HCT116 (cell line): ENCODE results near the gene CYTH2. TPM values are rescaled to one million over a fixed set of nuclear protein-coding genes. Genes with fewer than 3 reads are reported as not detected.
A peak's percentile ranks its signal among the peaks of the same experiment; 100 is the strongest.

Experiments
- ATAC-seq: fragments of 200-7000 bp; cut with Tn5 transposase; 2 replicates; pipeline ENCODE4 v1.9.1; 2020; ENCODE audit warnings: mild to moderate bottlenecking, moderate library complexity
- BruUV-seq: library from RNA; stranded (reverse); fragments of 400-500 nt; replicated peaks from 2 replicates; lab custom pipeline; 2021; lab: Mats Ljungman, UMichigan
- CTCF ChIA-PET: fragments of 300-600 bp; sonication (Branson Sonifier 250); formaldehyde crosslinking; loops from one replicate; lab custom pipeline; 2021; ENCODE audit warnings: antibody characterized with exemption; lab: Charles Lee
- POLR2A ChIA-PET: fragments of 300-600, 350-600 bp; sonication (Branson Sonifier 250); formaldehyde crosslinking; loops from one replicate; lab custom pipeline; 2021; ENCODE audit warnings: antibody characterized with exemption; lab: Charles Lee
- RAD21 ChIA-PET, 2 experiments: fragments of 300-600 bp; sonication (Branson Sonifier 250); formaldehyde crosslinking; loops; one replicate each; lab custom pipeline; 2023; ENCODE audit warnings: low total read pairs in 2 of 2; ENCODE audit not compliant: uncharacterized antibody in 2 of 2, unreplicated experiment in 2 of 2, low non-redundant PET in 1 of 2; lab: Charles Lee
- DNase-seq: peaks from one replicate; pipeline ENCODE4 v3.0.0-alpha.2; 2010; ENCODE audit warnings: low read depth, low spot score
- H2AFZ ChIP-seq: fragments of 200-600 bp; shearing (Covaris generic), sonication (generic); 2 replicates; pipeline ENCODE4 v1.6.1; 2017; ENCODE audit warnings: low read depth, mixed run types, mixed read lengths, antibody characterized with exemption, low read length; ENCODE audit not compliant: poor library complexity, severe bottlenecking
- H3K27ac ChIP-seq: 2 replicates; pipeline ENCODE4 v1.5.1; 2012; ENCODE audit warnings: low read depth, low read length
- H3K27me3 ChIP-seq: fragments of 200-600 bp; sonication (generic); 2 replicates; pipeline ENCODE4 v1.6.1; 2016; ENCODE audit warnings: mixed run types, low read length, mixed read lengths; ENCODE audit not compliant: insufficient read depth
- H3K36me3 ChIP-seq, 2 experiments: fragments of 200-500 bp in 1 of 2; fragments of 200-600 bp in 1 of 2; sonication (Bioruptor generic) in 1 of 2; sonication (generic) in 1 of 2; 2 replicates each; pipeline versions ENCODE4 v1.5.1 to v1.6.1; 2014 to 2016; ENCODE audit warnings: low read length in 2 of 2, inconsistent platforms in 1 of 2, mixed read lengths in 1 of 2, mixed run types in 1 of 2; ENCODE audit not compliant: insufficient read depth in 2 of 2, control insufficient read depth in 1 of 2
- H3K4me1 ChIP-seq, 2 experiments: fragments of 200-600 bp in 1 of 2; sonication (generic) in 1 of 2; 2 replicates each; pipeline versions ENCODE4 v1.5.1 to v1.6.1; 2012 to 2017; ENCODE audit warnings: low read length in 2 of 2, inconsistent platforms in 1 of 2, mild to moderate bottlenecking in 1 of 2, mixed read lengths in 1 of 2, mixed run types in 1 of 2, moderate library complexity in 1 of 2; ENCODE audit not compliant: insufficient read depth in 2 of 2, control insufficient read depth in 1 of 2
- H3K4me2 ChIP-seq: fragments of 200-600 bp; sonication (generic); 2 replicates; pipeline ENCODE4 v1.6.1; 2017; ENCODE audit warnings: mixed run types, low read length, mixed read lengths
- H3K4me3 ChIP-seq, 2 experiments: fragments of 200-600 bp in 1 of 2; sonication (generic) in 1 of 2; replicated peaks in 1 of 2; 2 replicates each; pipeline ENCODE4 v1.5.1; 2011 to 2016; ENCODE audit warnings: low read length in 2 of 2, control low read depth in 1 of 2, low read depth in 1 of 2, mild to moderate bottlenecking in 1 of 2, mixed read lengths in 1 of 2, mixed run types in 1 of 2
- H3K79me2 ChIP-seq: fragments of 200-600 bp; sonication (generic); 2 replicates; pipeline ENCODE4 v1.6.1; 2017; ENCODE audit warnings: mild to moderate bottlenecking, mixed run types, low read length, moderate library complexity, mixed read lengths; ENCODE audit not compliant: insufficient read depth
- H3K9ac ChIP-seq: fragments of 200-600 bp; sonication (generic); 2 replicates; pipeline ENCODE4 v1.6.1; 2016; ENCODE audit warnings: low read length, mixed read lengths
- H3K9me2 ChIP-seq: fragments of 200-600 bp; sonication (generic), shearing (Covaris generic); 2 replicates; pipeline ENCODE4 v1.6.1; 2017; ENCODE audit warnings: mixed run types, mild to moderate bottlenecking, moderate library complexity; ENCODE audit not compliant: insufficient read depth
- H3K9me3 ChIP-seq, 2 experiments: fragments of 200-500 bp in 1 of 2; fragments of 200-600 bp in 1 of 2; sonication (Bioruptor generic) in 1 of 2; sonication (generic) in 1 of 2; 2 replicates each; pipeline ENCODE4 v1.6.1; 2014 to 2017; ENCODE audit warnings: low read length in 2 of 2, mixed read lengths in 2 of 2, inconsistent platforms in 1 of 2, low read depth in 1 of 2, mild to moderate bottlenecking in 1 of 2, mixed run types in 1 of 2, moderate library complexity in 1 of 2; ENCODE audit not compliant: control insufficient read depth in 1 of 2, insufficient read depth in 1 of 2
- H4K20me1 ChIP-seq: fragments of 200-600 bp; sonication (generic), shearing (Covaris generic); 2 replicates; pipeline ENCODE4 v1.6.1; 2017; ENCODE audit warnings: mixed run types, mild to moderate bottlenecking, moderate library complexity; ENCODE audit not compliant: insufficient read depth
- CEBPB ChIP-seq: IDR thresholded peaks from 2 replicates; pipeline ENCODE4 v1.6.1; 2012; ENCODE audit warnings: low read depth
- CTCF ChIP-seq, 3 experiments: fragments of 200-600 bp in 1 of 3; sonication (generic) in 1 of 3; IDR thresholded peaks in 2 of 3; conservative IDR thresholded peaks in 1 of 3; 2 replicates each; pipeline ENCODE4 v1.5.1; 2012 to 2017; ENCODE audit warnings: low read depth in 2 of 3, low read length in 2 of 3, antibody characterized with exemption in 1 of 3, borderline replicate concordance in 1 of 3, control low read depth in 1 of 3, mild to moderate bottlenecking in 1 of 3, mixed read lengths in 1 of 3, mixed run types in 1 of 3, moderate library complexity in 1 of 3; ENCODE audit not compliant: insufficient read depth in 1 of 3
- EGR1 ChIP-seq: IDR thresholded peaks from 2 replicates; pipeline ENCODE4 v1.6.1; 2012; ENCODE audit warnings: low read depth
- ELF1 ChIP-seq: IDR thresholded peaks from 2 replicates; pipeline ENCODE4 v1.6.1; 2012; ENCODE audit warnings: low read depth, borderline replicate concordance
- EZH2 ChIP-seq: fragments of 200-600 bp; sonication (generic); IDR thresholded peaks from 2 replicates; pipeline ENCODE4 v1.6.1; 2017; ENCODE audit warnings: antibody characterized with exemption, mixed run types
- EZH2phosphoT487 ChIP-seq: fragments of 200-600 bp; IDR thresholded peaks from 2 replicates; pipeline ENCODE4 v1.6.1; 2018; ENCODE audit warnings: antibody characterized with exemption, borderline replicate concordance
- FOSL1 ChIP-seq: IDR thresholded peaks from 2 replicates; pipeline ENCODE4 v1.6.1; 2012; ENCODE audit warnings: low read depth
- POLR2AphosphoS5 ChIP-seq: IDR thresholded peaks from 2 replicates; pipeline ENCODE4 v1.6.1; 2011; ENCODE audit warnings: mild to moderate bottlenecking, low read depth, low read length, moderate library complexity
- REST ChIP-seq: IDR thresholded peaks from 2 replicates; pipeline ENCODE4 v1.6.1; 2012; ENCODE audit warnings: low read depth
- SRF ChIP-seq: IDR thresholded peaks from 2 replicates; pipeline ENCODE4 v1.6.1; 2012; ENCODE audit warnings: low read depth
- TCF7L2 ChIP-seq: IDR thresholded peaks from 2 replicates; pipeline ENCODE4 v1.7.0; 2011; ENCODE audit warnings: borderline replicate concordance, inconsistent platforms; ENCODE audit not compliant: insufficient read depth, insufficient read length; ENCODE audit errors: extremely low read depth
- intact Hi-C: fragments of 100-400 bp; cut with micrococcal nuclease; formaldehyde crosslinking; loops from 2 replicates; pipeline ENCODE4 v1.10.0; 2022
- total RNA-seq: library from RNA; stranded (reverse); gene quantifications from one replicate; pipeline ENCODE4 v1.2.1, GENCODE V29; 2021; ENCODE audit not compliant: unreplicated experiment

The CYTH2 gene
- total RNA-seq, 1 experiment from 2014 or later: 75.3 TPM

- peak; percentile 26 for ATAC-seq
- Histone ChIP-seq H3K9ac (peak overlapping the region; percentile 97), H3K4me1 (peaks cover 59 to 87% of the 10 kb centered on the region in 2 experiments), H3K79me2 (peaks cover 38% of the 10 kb centered on the region), H3K27me3 (no peaks in the 10 kb centered on the region), H2AFZ (no peak overlapping the region), H3K36me3 (peaks cover 2 to 5% of the 10 kb centered on the region in 2 experiments; a peak in 1 of 4 replicates), H3K4me3 (peak overlapping the region; percentile 80 to 96), H3K9me3 (no peaks in the 10 kb centered on the region), H3K9me2 (no peaks in the 10 kb centered on the region), H3K27ac (peak overlapping the region; percentile 97), H3K4me2 (peak overlapping the region; percentile 100), H4K20me1 (no peaks in the 10 kb centered on the region)
- DNase-seq: peak; percentile 60
- intact Hi-C loops: loop anchor here (1.0 to 10.0 kb wide), 4 partner anchors 21 to 169 kb away; partner anchors contain the start of genes CYTH2, GRIN2D and KDELR1
- POLR2A ChIA-PET: interaction anchor here (0.9 to 1.3 kb wide), 4 partner anchors 12 to 129 kb away, joined by 3 to 5 read pairs (median 4); partner anchors contain the start of genes RPL18 and SPHK2
- CTCF ChIA-PET: interaction anchor here (0.5 to 4.7 kb wide), 23 partner anchors 11 to 751 kb away, joined by 3 to 65 read pairs (median 3); partner anchors contain the start of genes CA11, SYNGR4 and TMEM143
- RAD21 ChIA-PET: interaction anchor here (0.6 to 1.7 kb wide), 5 partner anchors 11 to 156 kb away, joined by 3 to 6 read pairs (median 3); no protein-coding TSS in a partner anchor
- TSS peak; percentile 61 for BruUV-seq
- TF ChIP-seq POLR2AphosphoS5: peak; percentile 37; the same call in 1 of the 2 replicates
- no peak for TF ChIP-seq EGR1
- TF ChIP-seq CEBPB: no peak
- TF ChIP-seq CTCF (IDR thresholded peaks at IDR 0.05 in 2 of 3, conservative IDR thresholded peaks at IDR 0.05 in 1 of 3; ENCODE audit: borderline replicate concordance in 1 of 3, insufficient read depth in 1 of 3, low read depth in 2 of 3, low read length in 2 of 3): peak in 2 of 3 experiments; percentile 91 to 98; a peak in 4 of 6 replicates
- TF ChIP-seq EZH2: no peak
- TF ChIP-seq TCF7L2: no peak
- TF ChIP-seq FOSL1: no peak
- no peak for TF ChIP-seq ELF1
- no peak for TF ChIP-seq EZH2phosphoT487
- TF ChIP-seq SRF: no peak
- no peak for TF ChIP-seq REST
Measured at GRCh38 chr19:48489608-48490216, 20.5 kb downstream of the CYTH2 start.
